ENCODE measurements around the gene MAP7D1. TPM values are rescaled to one million over a fixed set of nuclear protein-coding genes. Genes with fewer than 3 reads are reported as not detected.

Gene MAP7D1
- total RNA-seq, 1 donor from 2014 or later: 71.0 TPM

DNA sequence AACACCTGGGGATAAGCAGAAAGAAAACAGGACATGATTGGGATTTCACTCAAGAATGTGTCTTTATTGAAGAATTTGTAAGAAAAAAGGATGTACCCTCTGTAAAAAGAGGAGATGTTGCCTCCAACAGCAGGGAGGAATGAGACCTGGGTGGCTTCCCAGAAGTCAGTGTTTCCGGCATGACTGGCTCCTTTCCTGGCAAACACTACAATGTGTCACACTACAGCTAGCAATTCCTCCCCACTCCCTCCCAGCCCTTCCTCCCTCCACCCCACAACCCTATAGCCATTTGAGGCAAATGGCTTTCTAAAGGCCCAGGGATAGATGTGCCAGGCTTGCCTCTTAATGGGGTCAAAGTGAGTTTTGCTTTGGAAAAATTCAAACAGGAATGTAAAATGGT lies 19.4 kb upstream of the MAP7D1 start:
- peaks cover 29 to 42% (median 36%) of the 10 kb centered on the region in 3 donors for H3K4me1 ChIP-seq (ENCODE audit: control insufficient read depth in 3 of 3, insufficient read depth in 3 of 3, low read length in 3 of 3)
- no peaks in the 10 kb centered on the region for H3K9me3 ChIP-seq (ENCODE audit: control insufficient read depth in 3 of 3, low read length in 3 of 3)
- H3K4me3 ChIP-seq (ENCODE audit: low read length in 3 of 3): no peak overlapping the region
- no peaks in the 10 kb centered on the region for H3K27me3 ChIP-seq (ENCODE audit: control insufficient read depth in 3 of 3, insufficient read depth in 3 of 3, low read length in 3 of 3)
- H3K36me3 ChIP-seq (ENCODE audit: control insufficient read depth in 3 of 3, insufficient read depth in 3 of 3, low read length in 3 of 3): peaks cover 12 to 23% (median 22%) of the 10 kb centered on the region in 3 donors
- peak overlapping the region in 1 of 3 donors; percentile 45 for H3K9ac ChIP-seq (ENCODE audit: low read depth in 1 of 3, low read length in 3 of 3)
- peak overlapping the region; percentile 54 for H3K27ac ChIP-seq (ENCODE audit: low read depth, low read length)

DNA sequence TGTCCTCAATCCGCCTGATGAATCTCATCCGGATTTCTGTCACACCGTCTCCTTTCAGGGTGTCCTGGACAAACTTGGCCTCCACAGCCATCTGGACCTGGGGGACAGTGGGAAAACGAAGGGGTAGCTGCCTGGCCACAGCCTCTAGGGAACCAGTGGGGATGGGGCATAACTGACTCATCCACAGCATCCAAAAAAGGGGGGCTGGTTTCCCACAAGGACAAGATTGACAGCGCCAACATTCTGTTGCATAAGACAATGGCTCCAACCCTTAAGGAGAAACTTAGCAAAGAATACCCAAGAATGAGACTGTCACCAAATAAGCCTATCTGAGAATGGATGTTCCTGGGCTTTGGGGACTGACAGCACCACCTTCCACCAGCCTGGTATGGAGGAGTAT lies 18.7 kb upstream of the MAP7D1 start:
- Histone ChIP-seq H3K4me1 (ENCODE audit: control insufficient read depth in 3 of 3, insufficient read depth in 3 of 3, low read length in 3 of 3) (peaks cover 29 to 44% (median 39%) of the 10 kb centered on the region in 3 donors), H3K27ac (ENCODE audit: low read depth, low read length) (peak overlapping the region; percentile 54), H3K36me3 (ENCODE audit: control insufficient read depth in 3 of 3, insufficient read depth in 3 of 3, low read length in 3 of 3) (peaks cover 12 to 23% (median 22%) of the 10 kb centered on the region in 3 donors), H3K27me3 (ENCODE audit: control insufficient read depth in 3 of 3, insufficient read depth in 3 of 3, low read length in 3 of 3) (no peaks in the 10 kb centered on the region), H3K9me3 (ENCODE audit: control insufficient read depth in 3 of 3, low read length in 3 of 3) (no peaks in the 10 kb centered on the region), H3K4me3 (ENCODE audit: low read length in 3 of 3) (no peak overlapping the region), H3K9ac (ENCODE audit: low read depth in 1 of 3, low read length in 3 of 3) (no peak overlapping the region)

DNA sequence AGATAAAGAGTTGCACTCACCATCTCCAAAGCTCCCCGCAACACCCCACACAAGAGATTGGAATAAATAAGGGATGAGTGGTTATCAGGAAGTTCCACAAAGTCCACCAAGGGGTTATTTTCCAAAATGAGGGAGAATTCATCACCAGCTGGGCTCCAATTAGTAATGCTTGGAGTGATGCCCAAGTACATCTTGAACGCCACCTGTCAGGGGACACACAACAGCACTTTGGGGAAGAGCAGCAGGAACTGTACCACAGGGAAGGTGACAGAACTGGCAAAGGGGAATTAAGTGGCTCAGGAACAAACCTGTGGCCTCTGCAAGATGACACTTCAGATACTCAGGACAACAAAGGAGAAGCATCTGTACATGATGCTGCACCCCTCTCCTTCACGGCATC lies 18.2 kb upstream of the MAP7D1 start:
- Histone ChIP-seq H3K4me3 (ENCODE audit: low read length in 3 of 3) (no peak overlapping the region), H3K27ac (ENCODE audit: low read depth, low read length) (no peak overlapping the region), H3K4me1 (ENCODE audit: control insufficient read depth in 3 of 3, insufficient read depth in 3 of 3, low read length in 3 of 3) (peaks cover 29 to 49% (median 43%) of the 10 kb centered on the region in 3 donors), H3K27me3 (ENCODE audit: control insufficient read depth in 3 of 3, insufficient read depth in 3 of 3, low read length in 3 of 3) (no peaks in the 10 kb centered on the region), H3K9ac (ENCODE audit: low read depth in 1 of 3, low read length in 3 of 3) (no peak overlapping the region), H3K36me3 (ENCODE audit: control insufficient read depth in 3 of 3, insufficient read depth in 3 of 3, low read length in 3 of 3) (peaks cover 12 to 23% (median 22%) of the 10 kb centered on the region in 3 donors), H3K9me3 (ENCODE audit: control insufficient read depth in 3 of 3, low read length in 3 of 3) (no peaks in the 10 kb centered on the region)

DNA sequence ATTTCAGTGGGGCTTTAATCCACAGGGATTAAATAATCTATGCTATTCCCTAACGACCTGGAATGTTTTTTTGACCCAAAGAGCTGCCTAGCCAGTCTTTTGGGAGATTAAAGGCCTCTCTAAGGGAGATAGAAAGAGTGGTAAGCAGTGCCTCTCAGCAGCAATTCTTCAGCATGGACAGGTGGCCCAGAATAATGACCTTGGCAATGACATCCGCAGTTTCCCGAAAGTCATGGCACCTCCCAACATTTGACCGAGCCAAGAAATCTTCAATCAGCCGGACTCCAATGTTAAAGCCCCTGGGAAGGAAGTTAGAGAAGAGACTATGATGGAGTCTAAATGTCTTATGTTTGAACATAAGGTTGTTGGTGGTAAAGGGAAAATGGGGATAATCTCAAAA lies 16.4 kb upstream of the MAP7D1 start:
- H3K4me1 ChIP-seq (ENCODE audit: control insufficient read depth in 3 of 3, insufficient read depth in 3 of 3, low read length in 3 of 3): peaks cover 29 to 50% (median 46%) of the 10 kb centered on the region in 3 donors
- no peaks in the 10 kb centered on the region for H3K27me3 ChIP-seq (ENCODE audit: control insufficient read depth in 3 of 3, insufficient read depth in 3 of 3, low read length in 3 of 3)
- no peak overlapping the region for H3K4me3 ChIP-seq (ENCODE audit: low read length in 3 of 3)
- peaks cover 12 to 23% (median 22%) of the 10 kb centered on the region in 3 donors for H3K36me3 ChIP-seq (ENCODE audit: control insufficient read depth in 3 of 3, insufficient read depth in 3 of 3, low read length in 3 of 3)
- H3K9ac ChIP-seq (ENCODE audit: low read depth in 1 of 3, low read length in 3 of 3): peak overlapping the region in 1 of 3 donors; percentile 5
- H3K9me3 ChIP-seq (ENCODE audit: control insufficient read depth in 3 of 3, low read length in 3 of 3): no peaks in the 10 kb centered on the region
- H3K27ac ChIP-seq (ENCODE audit: low read depth, low read length): peak overlapping the region; percentile 3

DNA sequence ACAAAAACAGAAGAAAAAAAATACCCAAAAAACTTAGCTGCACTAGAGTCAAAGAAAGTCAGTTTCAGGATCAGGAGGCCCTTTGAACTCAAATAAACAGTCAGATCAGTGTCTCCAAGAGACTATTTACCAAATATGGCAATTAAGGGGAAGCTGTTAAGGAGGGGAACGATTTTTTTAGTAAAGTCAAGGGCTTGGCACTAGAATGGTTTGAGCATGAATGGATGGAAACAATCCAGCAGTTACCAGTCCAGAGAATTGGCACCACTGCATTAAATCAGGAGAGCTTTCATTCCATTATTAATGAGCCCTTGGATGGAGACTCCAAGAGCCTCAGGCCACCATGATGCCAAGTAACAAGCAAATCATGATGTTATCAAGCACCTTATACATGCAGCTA lies 13.8 kb upstream of the MAP7D1 start:
- Histone ChIP-seq H3K9ac (ENCODE audit: low read depth in 1 of 3, low read length in 3 of 3) (no peak overlapping the region), H3K4me3 (ENCODE audit: low read length in 3 of 3) (no peak overlapping the region), H3K4me1 (ENCODE audit: control insufficient read depth in 3 of 3, insufficient read depth in 3 of 3, low read length in 3 of 3) (peaks cover 9 to 29% (median 26%) of the 10 kb centered on the region in 3 donors), H3K9me3 (ENCODE audit: control insufficient read depth in 3 of 3, low read length in 3 of 3) (no peaks in the 10 kb centered on the region), H3K27ac (ENCODE audit: low read depth, low read length) (no peak overlapping the region), H3K27me3 (ENCODE audit: control insufficient read depth in 3 of 3, insufficient read depth in 3 of 3, low read length in 3 of 3) (no peaks in the 10 kb centered on the region), H3K36me3 (ENCODE audit: control insufficient read depth in 3 of 3, insufficient read depth in 3 of 3, low read length in 3 of 3) (peaks cover 12 to 20% (median 19%) of the 10 kb centered on the region in 3 donors)

DNA sequence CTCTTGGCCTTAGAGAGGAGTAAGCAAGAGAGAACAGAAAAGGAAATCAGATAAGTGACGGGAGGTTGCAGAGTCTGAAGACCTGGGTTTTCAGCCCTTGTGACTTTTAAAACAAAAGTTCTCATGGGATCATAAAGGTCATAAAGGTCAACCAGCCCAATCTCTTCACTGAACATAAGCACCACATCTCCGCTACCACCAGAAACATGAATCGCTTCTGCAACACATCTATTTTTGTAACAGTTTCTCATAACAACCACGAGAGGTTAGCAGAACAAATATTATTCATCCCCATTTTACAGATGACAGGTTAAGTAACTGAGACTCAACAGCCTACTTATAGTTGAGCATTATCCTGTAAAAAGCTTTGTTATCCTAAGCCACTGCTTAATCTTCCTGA lies 12.5 kb upstream of the MAP7D1 start:
- Histone ChIP-seq H3K9ac (ENCODE audit: low read depth in 1 of 3, low read length in 3 of 3) (no peak overlapping the region), H3K27me3 (ENCODE audit: control insufficient read depth in 3 of 3, insufficient read depth in 3 of 3, low read length in 3 of 3) (no peaks in the 10 kb centered on the region), H3K27ac (ENCODE audit: low read depth, low read length) (peak overlapping the region; percentile 23), H3K4me3 (ENCODE audit: low read length in 3 of 3) (no peak overlapping the region), H3K36me3 (ENCODE audit: control insufficient read depth in 3 of 3, insufficient read depth in 3 of 3, low read length in 3 of 3) (peaks cover 5 to 8% (median 6%) of the 10 kb centered on the region in 3 donors), H3K4me1 (ENCODE audit: control insufficient read depth in 3 of 3, insufficient read depth in 3 of 3, low read length in 3 of 3) (peaks cover 10 to 36% (median 34%) of the 10 kb centered on the region in 3 donors), H3K9me3 (ENCODE audit: control insufficient read depth in 3 of 3, low read length in 3 of 3) (no peaks in the 10 kb centered on the region)

DNA sequence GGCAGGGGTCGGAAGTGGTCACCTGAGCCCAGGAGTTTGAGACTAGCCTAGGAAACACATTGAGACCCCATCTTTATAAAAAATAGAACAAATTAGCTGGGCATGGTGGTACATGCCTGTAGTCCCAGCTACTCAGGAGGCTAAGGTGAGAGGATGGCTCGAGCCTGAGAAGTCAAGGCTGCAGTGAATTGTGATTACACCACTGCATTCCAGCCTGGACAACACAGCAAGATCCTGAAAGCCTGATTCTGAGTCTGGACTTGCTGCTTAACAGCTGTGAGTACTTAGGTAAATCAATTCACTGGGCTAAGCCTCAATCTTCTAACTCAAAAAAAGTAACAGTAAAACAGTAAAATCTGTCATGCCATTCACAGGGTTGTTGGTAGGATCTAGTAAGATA lies 11.5 kb upstream of the MAP7D1 start:
- peaks cover 15 to 39% (median 39%) of the 10 kb centered on the region in 3 donors for H3K4me1 ChIP-seq (ENCODE audit: control insufficient read depth in 3 of 3, insufficient read depth in 3 of 3, low read length in 3 of 3)
- H3K9me3 ChIP-seq (ENCODE audit: control insufficient read depth in 3 of 3, low read length in 3 of 3): no peaks in the 10 kb centered on the region
- no peak overlapping the region for H3K9ac ChIP-seq (ENCODE audit: low read depth in 1 of 3, low read length in 3 of 3)
- no peak overlapping the region for H3K27ac ChIP-seq (ENCODE audit: low read depth, low read length)
- peaks cover 3 to 6% (median 5%) of the 10 kb centered on the region in 3 donors for H3K36me3 ChIP-seq (ENCODE audit: control insufficient read depth in 3 of 3, insufficient read depth in 3 of 3, low read length in 3 of 3)
- H3K27me3 ChIP-seq (ENCODE audit: control insufficient read depth in 3 of 3, insufficient read depth in 3 of 3, low read length in 3 of 3): no peaks in the 10 kb centered on the region
- no peak overlapping the region for H3K4me3 ChIP-seq (ENCODE audit: low read length in 3 of 3)

DNA sequence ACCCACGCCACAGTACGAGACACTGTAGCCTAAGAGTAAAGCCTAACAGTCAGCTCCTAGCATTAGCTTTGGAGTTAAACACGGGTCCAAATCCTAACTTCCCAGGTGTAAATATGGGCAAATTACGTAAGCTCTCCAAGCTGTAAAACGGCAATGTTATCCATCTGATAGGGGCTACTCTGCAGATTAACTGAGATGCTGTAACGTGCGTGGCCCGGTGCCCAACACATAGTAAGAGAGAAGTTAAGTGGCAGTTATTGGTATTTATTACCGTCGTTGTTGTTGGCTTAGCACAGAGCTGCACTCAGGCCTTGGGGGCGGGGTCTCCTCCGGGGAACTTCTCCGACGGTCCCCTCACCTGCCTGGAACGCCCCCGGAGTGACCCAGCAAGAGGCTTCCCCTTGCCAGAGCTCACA lies 7.1 kb upstream of the MAP7D1 start:
- Histone ChIP-seq H3K9ac (ENCODE audit: low read depth in 1 of 3, low read length in 3 of 3) (peak overlapping the region; percentile 92 to 94 (median 94)), H3K27me3 (ENCODE audit: control insufficient read depth in 3 of 3, insufficient read depth in 3 of 3, low read length in 3 of 3) (no peaks in the 10 kb centered on the region), H3K4me1 (ENCODE audit: control insufficient read depth in 3 of 3, insufficient read depth in 3 of 3, low read length in 3 of 3) (peaks cover 45 to 55% (median 46%) of the 10 kb centered on the region in 3 donors), H3K9me3 (ENCODE audit: control insufficient read depth in 3 of 3, low read length in 3 of 3) (no peaks in the 10 kb centered on the region), H3K27ac (ENCODE audit: low read depth, low read length) (peak overlapping the region; percentile 96), H3K4me3 (ENCODE audit: low read length in 3 of 3) (peak overlapping the region; percentile 92 to 93 (median 92)), H3K36me3 (ENCODE audit: control insufficient read depth in 3 of 3, insufficient read depth in 3 of 3, low read length in 3 of 3) (peaks cover 0 to 4% (median 0%) of the 10 kb centered on the region in 3 donors)

DNA sequence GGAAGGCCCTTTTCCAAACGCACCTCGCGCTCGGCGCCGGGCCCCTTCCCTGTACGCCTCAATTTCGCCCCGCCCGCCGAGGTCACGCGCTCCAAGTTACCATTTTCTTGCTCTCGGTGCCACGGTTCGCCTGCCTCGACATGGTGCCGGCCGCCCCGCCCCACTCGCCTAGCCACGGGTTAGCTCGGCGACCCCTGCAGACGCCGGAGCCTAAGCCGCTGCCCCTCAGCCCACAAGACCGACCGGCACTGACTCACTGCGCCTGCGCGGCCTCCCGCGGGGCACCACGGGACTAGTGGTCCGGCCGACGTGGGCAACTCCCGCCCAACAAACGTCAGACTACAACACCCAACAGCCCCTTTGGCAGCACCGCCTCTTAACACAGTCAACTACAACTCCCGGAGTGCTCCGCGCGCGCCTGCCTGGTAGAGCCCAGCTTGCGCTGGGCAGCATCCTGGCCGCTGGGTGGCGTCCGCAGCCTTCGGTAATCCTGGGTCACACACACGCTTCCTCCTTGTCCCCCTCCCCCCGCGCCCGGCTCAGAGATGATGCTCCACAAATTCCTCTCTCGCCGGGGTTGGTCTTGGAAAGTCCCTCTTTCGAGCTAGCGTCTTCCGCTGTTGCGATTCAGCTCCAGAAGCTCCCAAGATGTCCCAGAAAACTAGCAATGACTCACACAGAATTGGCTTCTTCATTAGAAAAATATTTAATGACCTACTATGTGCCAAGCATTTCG lies 6.6 kb upstream of the MAP7D1 start, which contains the start of gene TRAPPC3:
TSS of gene TRAPPC3 (minus strand) at position 250 of the 736 bp plus-strand sequence. CDS start at position 142, 108 bp downstream.
- peak within 1 kb of the TSS; percentile 92 to 93 (median 92) for H3K4me3 ChIP-seq (ENCODE audit: low read length in 3 of 3)
- peaks cover 0 to 4% (median 0%) of the 10 kb centered on the region in 3 donors for H3K36me3 ChIP-seq (ENCODE audit: control insufficient read depth in 3 of 3, insufficient read depth in 3 of 3, low read length in 3 of 3)
- H3K27ac ChIP-seq (ENCODE audit: low read depth, low read length): peak within 1 kb of the TSS; percentile 96
- no peaks in the 10 kb centered on the region for H3K9me3 ChIP-seq (ENCODE audit: control insufficient read depth in 3 of 3, low read length in 3 of 3)
- peak within 1 kb of the TSS; percentile 92 to 94 (median 94) for H3K9ac ChIP-seq (ENCODE audit: low read depth in 1 of 3, low read length in 3 of 3)
- H3K4me1 ChIP-seq (ENCODE audit: control insufficient read depth in 3 of 3, insufficient read depth in 3 of 3, low read length in 3 of 3): peaks cover 45 to 59% (median 47%) of the 10 kb centered on the region in 3 donors
- H3K27me3 ChIP-seq (ENCODE audit: control insufficient read depth in 3 of 3, insufficient read depth in 3 of 3, low read length in 3 of 3): no peaks in the 10 kb centered on the region

DNA sequence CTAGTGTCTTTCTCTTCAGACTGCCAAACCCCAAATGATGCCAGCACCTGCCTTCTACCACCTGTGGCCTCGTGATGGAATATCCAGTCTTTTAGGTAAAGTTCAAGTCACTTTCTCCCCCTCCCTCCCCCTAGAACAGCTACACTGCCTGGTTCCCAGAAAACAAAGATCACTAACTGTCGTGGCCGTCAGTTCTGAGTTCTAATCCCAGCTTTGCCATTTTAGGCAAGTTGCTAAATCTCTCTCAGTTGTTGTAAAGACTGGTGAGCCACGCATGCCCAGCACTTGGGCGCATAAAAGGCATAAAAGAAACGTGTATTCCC lies 6.0 kb upstream of the MAP7D1 start:
- Histone ChIP-seq H3K27me3 (ENCODE audit: control insufficient read depth in 3 of 3, insufficient read depth in 3 of 3, low read length in 3 of 3) (no peaks in the 10 kb centered on the region), H3K27ac (ENCODE audit: low read depth, low read length) (peak overlapping the region; percentile 96), H3K9me3 (ENCODE audit: control insufficient read depth in 3 of 3, low read length in 3 of 3) (no peaks in the 10 kb centered on the region), H3K4me1 (ENCODE audit: control insufficient read depth in 3 of 3, insufficient read depth in 3 of 3, low read length in 3 of 3) (peaks cover 48 to 64% (median 52%) of the 10 kb centered on the region in 3 donors), H3K36me3 (ENCODE audit: control insufficient read depth in 3 of 3, insufficient read depth in 3 of 3, low read length in 3 of 3) (peaks cover 0 to 4% (median 0%) of the 10 kb centered on the region in 3 donors), H3K4me3 (ENCODE audit: low read length in 3 of 3) (peak overlapping the region; percentile 2 to 63 (median 56)), H3K9ac (ENCODE audit: low read depth in 1 of 3, low read length in 3 of 3) (peak overlapping the region; percentile 74 to 94 (median 83))
